Dendritic cell treated with granulocyte-macrophage colony-stimulating factor and Interleukin-4, amounts not matched to agents 40 ng/mL and 50 ng/mL, for 4 days (primary cell): ENCODE measurements around the gene PRKCA.

ENCODE experiments used
- H3K27ac Mint-ChIP-seq: one replicate; pipeline ENCODE4 v1.8.0; 2022; ENCODE audit warnings: mild to moderate bottlenecking, mixed read lengths
- H3K27me3 Mint-ChIP-seq: one replicate; pipeline ENCODE4 v1.8.0; 2022; ENCODE audit warnings: mild to moderate bottlenecking, mixed read lengths
- H3K36me3 Mint-ChIP-seq: one replicate; pipeline ENCODE4 v1.8.0; 2022; ENCODE audit warnings: low read depth, mixed read lengths
- H3K4me1 Mint-ChIP-seq: one replicate; pipeline ENCODE4 v1.8.0; 2022; ENCODE audit warnings: low read depth, mixed read lengths
- H3K4me3 Mint-ChIP-seq: one replicate; pipeline ENCODE4 v1.8.0; 2022; ENCODE audit warnings: mild to moderate bottlenecking, moderate library complexity, mixed read lengths
- H3K9me3 Mint-ChIP-seq: one replicate; pipeline ENCODE4 v1.8.0; 2022; ENCODE audit warnings: mixed read lengths
- intact Hi-C: fragments of 100-400 bp; cut with micrococcal nuclease; formaldehyde crosslinking; loops from one replicate; pipeline ENCODE4 v1.15.0; 2022

The PRKCA gene

DNA sequence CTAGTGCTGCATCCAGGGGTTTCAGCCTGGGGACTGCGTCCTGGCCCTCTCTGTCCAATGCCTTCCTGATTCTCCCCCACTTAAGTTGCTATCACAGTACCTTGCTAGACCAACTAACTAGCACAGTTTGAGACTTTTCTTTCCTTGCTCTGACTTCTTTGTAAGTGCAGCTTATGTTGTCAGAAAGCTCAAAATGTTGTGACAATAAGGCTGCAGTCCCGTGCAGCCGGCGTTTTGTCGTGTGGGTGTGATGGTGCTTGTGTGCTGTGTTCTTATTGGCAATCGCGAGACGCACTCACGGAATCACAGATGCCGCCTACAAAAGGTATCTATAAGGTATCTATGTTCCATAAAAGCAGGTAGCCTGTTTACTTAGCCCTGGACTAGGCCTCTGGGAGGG lies 132.8 kb downstream of the PRKCA start:
- Mint-ChIP-seq H3K27me3 (no peaks in the 10 kb centered on the region), H3K4me3 (no peak overlapping the region), H3K4me1 (peaks cover 59% of the 10 kb centered on the region), H3K36me3 (no peaks in the 10 kb centered on the region), H3K27ac (no peak overlapping the region), H3K9me3 (peaks cover 8% of the 10 kb centered on the region)
- intact Hi-C loops, result loop anchor here (10.0 kb wide), 1 partner anchor 130 kb away; the partner anchor contains the start of gene PRKCA

DNA sequence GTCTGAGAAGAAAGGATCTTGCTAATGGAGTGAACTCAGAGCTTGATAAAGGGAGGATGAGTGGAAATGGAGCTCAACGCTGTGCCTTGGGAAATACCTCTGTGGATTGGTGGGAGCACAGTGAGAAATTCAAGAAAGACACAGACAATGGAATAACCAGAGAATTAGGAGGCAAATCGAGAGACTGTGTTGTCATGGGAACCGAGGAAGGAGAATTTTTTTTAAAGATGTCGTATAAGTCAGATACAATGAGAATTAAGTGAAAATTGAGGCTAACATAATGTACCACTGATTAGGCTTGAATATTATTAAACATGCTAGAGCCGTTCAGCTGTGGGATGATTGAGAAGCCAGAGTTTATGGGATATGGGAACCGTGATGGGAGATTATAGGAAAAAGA lies 134.2 kb downstream of the PRKCA start:
- intact Hi-C loops, result loop anchor here (10.0 kb wide), 1 partner anchor 132 kb away; the partner anchor contains the start of gene PRKCA
- peaks cover 59% of the 10 kb centered on the region for H3K4me1 Mint-ChIP-seq

GRCh38 chr17:66437476-66438026 lies 135.1 kb downstream of the PRKCA start:
- H3K27ac Mint-ChIP-seq, result no peak overlapping the region
- no peaks in the 10 kb centered on the region for H3K27me3 Mint-ChIP-seq
- no peak overlapping the region for H3K4me3 Mint-ChIP-seq
- peaks cover 8% of the 10 kb centered on the region for H3K9me3 Mint-ChIP-seq
- intact Hi-C loops, result loop anchor here (10.0 kb wide), 1 partner anchor 133 kb away; the partner anchor contains the start of gene PRKCA
- no peaks in the 10 kb centered on the region for H3K36me3 Mint-ChIP-seq
- H3K4me1 Mint-ChIP-seq, result peaks cover 59% of the 10 kb centered on the region

More for the DNA sequence above, 134.2 kb downstream of the PRKCA start:
- H3K4me3 Mint-ChIP-seq, result no peak overlapping the region
- H3K36me3 Mint-ChIP-seq, result no peaks in the 10 kb centered on the region
- H3K27ac Mint-ChIP-seq, result no peak overlapping the region
- no peaks in the 10 kb centered on the region for H3K27me3 Mint-ChIP-seq
- peaks cover 8% of the 10 kb centered on the region for H3K9me3 Mint-ChIP-seq

DNA sequence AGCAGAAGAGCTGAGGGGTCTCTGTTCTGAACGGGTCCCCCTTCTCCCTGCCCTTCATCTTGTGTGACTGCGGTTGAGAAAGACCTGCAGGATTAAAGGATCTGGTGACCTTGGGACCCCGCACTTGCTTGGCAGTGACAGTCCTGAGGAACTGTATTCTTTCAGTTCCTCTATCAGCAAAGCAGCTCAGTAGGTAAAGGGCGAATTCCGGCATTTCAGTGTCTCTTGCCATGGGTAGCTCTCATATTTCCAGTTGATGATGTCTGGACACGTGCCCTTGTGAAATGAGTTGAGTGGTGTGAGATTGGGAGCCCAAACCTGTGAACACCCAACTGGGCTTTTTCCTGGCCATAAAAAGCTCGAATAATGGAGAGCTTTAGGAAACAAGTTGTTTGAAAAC lies 135.7 kb downstream of the PRKCA start:
- Mint-ChIP-seq H3K27me3 (no peaks in the 10 kb centered on the region), H3K27ac (peak overlapping the region; percentile 49), H3K9me3 (peaks cover 8% of the 10 kb centered on the region), H3K36me3 (no peaks in the 10 kb centered on the region), H3K4me3 (no peak overlapping the region), H3K4me1 (peaks cover 59% of the 10 kb centered on the region)
- intact Hi-C loops, result loop anchor here (10.0 kb wide), 1 partner anchor 133 kb away; the partner anchor contains the start of gene PRKCA

DNA sequence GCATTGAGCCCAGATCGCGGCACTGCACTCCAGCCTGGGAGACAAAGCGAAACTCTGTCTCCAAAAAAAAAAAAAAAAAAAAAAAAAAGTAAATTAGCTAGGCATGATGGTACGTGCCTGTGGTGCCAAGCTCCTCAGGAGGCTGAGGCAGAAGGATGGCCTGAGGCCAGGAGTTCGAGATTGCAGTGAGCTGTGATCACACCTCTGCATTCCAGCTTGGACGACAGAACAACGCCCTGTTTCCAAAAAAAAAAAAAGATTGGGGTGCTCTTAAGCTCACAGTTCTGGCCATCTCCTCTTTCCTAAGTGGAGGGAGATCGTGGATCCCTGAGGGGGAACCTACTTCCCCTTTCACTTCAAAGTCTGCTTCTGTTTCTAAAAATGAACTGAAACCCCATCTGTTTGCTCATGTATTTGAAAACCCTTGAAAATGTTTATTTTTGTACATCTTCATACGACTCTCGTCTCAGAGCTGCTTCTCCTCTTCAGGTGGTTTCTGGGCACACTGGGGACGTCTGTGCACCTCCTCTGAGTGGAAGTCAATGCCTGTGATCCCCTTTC lies 138.8 kb downstream of the PRKCA start:
- Mint-ChIP-seq H3K27ac (peak overlapping the region; percentile 75), H3K27me3 (no peaks in the 10 kb centered on the region), H3K4me1 (peaks cover 63% of the 10 kb centered on the region), H3K36me3 (peaks cover 3% of the 10 kb centered on the region), H3K4me3 (peak overlapping the region; percentile 68), H3K9me3 (peaks cover 17% of the 10 kb centered on the region)
- intact Hi-C loops, result loop anchor here (2.0 kb wide), 1 partner anchor 20 kb away; no protein-coding TSS in a partner anchor

GRCh38 chr17:66443166-66443565 lies 140.8 kb downstream of the PRKCA start:
- intact Hi-C loops, result no loop called here
- peaks cover 11% of the 10 kb centered on the region for H3K36me3 Mint-ChIP-seq
- H3K4me3 Mint-ChIP-seq, result no peak overlapping the region
- H3K9me3 Mint-ChIP-seq, result peaks cover 16% of the 10 kb centered on the region
- H3K27me3 Mint-ChIP-seq, result no peaks in the 10 kb centered on the region
- H3K4me1 Mint-ChIP-seq, result peaks cover 66% of the 10 kb centered on the region
- H3K27ac Mint-ChIP-seq, result no peak overlapping the region

GRCh38 chr17:66443606-66444005 lies 141.2 kb downstream of the PRKCA start:
- intact Hi-C loops, result no loop called here
- peaks cover 11% of the 10 kb centered on the region for H3K9me3 Mint-ChIP-seq
- no peak overlapping the region for H3K4me3 Mint-ChIP-seq
- H3K4me1 Mint-ChIP-seq, result peaks cover 62% of the 10 kb centered on the region
- no peaks in the 10 kb centered on the region for H3K27me3 Mint-ChIP-seq
- no peak overlapping the region for H3K27ac Mint-ChIP-seq
- H3K36me3 Mint-ChIP-seq, result peaks cover 11% of the 10 kb centered on the region

GRCh38 chr17:66444031-66444430 lies 141.6 kb downstream of the PRKCA start:
- peaks cover 9% of the 10 kb centered on the region for H3K9me3 Mint-ChIP-seq
- intact Hi-C loops, result no loop called here
- H3K27me3 Mint-ChIP-seq, result no peaks in the 10 kb centered on the region
- H3K27ac Mint-ChIP-seq, result no peak overlapping the region
- peaks cover 11% of the 10 kb centered on the region for H3K36me3 Mint-ChIP-seq
- H3K4me1 Mint-ChIP-seq, result peaks cover 62% of the 10 kb centered on the region
- H3K4me3 Mint-ChIP-seq, result no peak overlapping the region

DNA sequence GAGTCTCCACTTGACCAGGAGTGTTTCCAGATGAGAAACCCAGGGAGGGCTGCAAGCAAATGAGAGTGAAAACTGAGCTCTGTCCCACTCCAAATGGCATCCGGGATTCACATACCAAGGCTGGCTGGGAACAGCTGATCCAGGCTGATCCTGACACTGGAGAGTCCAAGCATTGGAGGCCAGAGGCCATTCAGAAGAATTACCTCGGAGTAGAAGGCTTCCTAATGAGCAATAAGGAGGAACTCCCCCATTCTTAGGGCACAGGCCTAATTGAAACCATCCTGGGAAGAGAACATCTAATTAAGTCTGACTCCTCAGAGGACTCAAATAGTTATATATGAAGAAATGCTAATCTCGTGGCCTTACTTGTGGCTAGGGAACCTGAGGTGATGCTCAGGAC lies 142.8 kb downstream of the PRKCA start:
- Mint-ChIP-seq H3K4me1 (peaks cover 68% of the 10 kb centered on the region), H3K27ac (no peak overlapping the region), H3K4me3 (no peak overlapping the region), H3K27me3 (no peaks in the 10 kb centered on the region), H3K9me3 (peaks cover 9% of the 10 kb centered on the region), H3K36me3 (peaks cover 11% of the 10 kb centered on the region)
- intact Hi-C loops, result no loop called here

- Mint-ChIP-seq H3K27ac (no peak overlapping the region), H3K9me3 (peaks cover 9% of the 10 kb centered on the region), H3K4me3 (no peak overlapping the region), H3K4me1 (peaks cover 65% of the 10 kb centered on the region), H3K36me3 (peaks cover 11% of the 10 kb centered on the region), H3K27me3 (no peaks in the 10 kb centered on the region)
- intact Hi-C loops, result no loop called here
Observed at GRCh38 chr17:66446419-66446818, 144.0 kb downstream of the PRKCA start.

DNA sequence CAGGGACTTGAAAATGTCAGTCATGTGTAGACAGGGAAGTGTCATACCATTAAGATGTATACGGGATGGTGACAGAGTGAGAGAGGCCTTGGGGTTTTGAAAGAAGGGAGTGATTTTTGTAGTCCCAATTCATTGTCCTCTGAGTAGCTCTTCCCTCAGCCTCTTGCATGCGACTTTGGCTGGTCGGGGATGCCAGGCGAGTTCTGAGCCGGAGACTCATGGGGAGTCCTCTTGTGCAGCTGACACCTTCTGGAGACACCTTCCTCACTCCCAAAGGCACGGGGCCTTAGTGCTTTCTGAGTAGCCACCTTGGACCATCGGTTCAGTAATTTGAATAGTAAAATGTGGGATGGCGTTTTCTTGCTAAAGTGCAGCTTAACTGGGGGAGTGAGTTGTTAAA lies 144.7 kb downstream of the PRKCA start:
- Mint-ChIP-seq H3K4me1 (peaks cover 65% of the 10 kb centered on the region), H3K9me3 (peaks cover 9% of the 10 kb centered on the region), H3K27me3 (no peaks in the 10 kb centered on the region), H3K36me3 (peaks cover 11% of the 10 kb centered on the region), H3K4me3 (no peak overlapping the region), H3K27ac (no peak overlapping the region)
- intact Hi-C loops, result no loop called here

GRCh38 chr17:66448026-66448639 lies 145.7 kb downstream of the PRKCA start:
- H3K9me3 Mint-ChIP-seq, result peaks cover 9% of the 10 kb centered on the region
- intact Hi-C loops, result no loop called here
- peaks cover 64% of the 10 kb centered on the region for H3K4me1 Mint-ChIP-seq

GRCh38 chr17:66449418-66449977 lies 147.1 kb downstream of the PRKCA start:
- no peaks in the 10 kb centered on the region for H3K27me3 Mint-ChIP-seq
- H3K4me3 Mint-ChIP-seq, result no peak overlapping the region
- peaks cover 11% of the 10 kb centered on the region for H3K36me3 Mint-ChIP-seq
- peaks cover 53% of the 10 kb centered on the region for H3K4me1 Mint-ChIP-seq
- intact Hi-C loops, result no loop called here
- H3K27ac Mint-ChIP-seq, result no peak overlapping the region
- peaks cover 8% of the 10 kb centered on the region for H3K9me3 Mint-ChIP-seq

More at GRCh38 chr17:66448026-66448639, 145.7 kb downstream of the PRKCA start:
- H3K27ac Mint-ChIP-seq, result no peak overlapping the region
- H3K36me3 Mint-ChIP-seq, result peaks cover 11% of the 10 kb centered on the region
- no peaks in the 10 kb centered on the region for H3K27me3 Mint-ChIP-seq
- H3K4me3 Mint-ChIP-seq, result no peak overlapping the region
